ENCODE measurements around the gene ARMC6.

The ARMC6 gene

DNA sequence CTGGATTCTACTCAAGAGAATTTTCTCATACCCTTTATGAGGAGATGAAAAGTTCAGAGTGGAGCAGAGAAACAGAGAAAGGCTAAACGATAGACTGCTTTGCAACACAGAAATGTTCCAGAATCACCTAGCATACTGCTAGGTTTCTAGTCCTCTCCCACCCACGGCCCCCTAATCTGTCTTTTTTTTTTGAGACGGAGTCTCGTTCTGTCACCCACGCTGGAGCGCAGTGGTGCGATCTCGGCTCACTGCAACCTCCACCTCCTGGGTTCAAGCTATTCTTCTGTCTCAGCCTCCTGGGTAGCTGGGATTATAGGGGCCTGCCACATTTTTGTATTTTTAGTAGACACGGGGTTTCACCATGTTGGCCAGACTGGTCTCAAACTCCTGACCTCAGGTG lies 4.9 kb upstream of the ARMC6 start:
- DNase-seq (ENCODE audit: extremely low read depth, low read depth): no peak
- H3K4me3 ChIP-seq (replicated peaks; ENCODE audit: low read depth, low read length): no peak overlapping the region
- TF ChIP-seq, protein P1, sequence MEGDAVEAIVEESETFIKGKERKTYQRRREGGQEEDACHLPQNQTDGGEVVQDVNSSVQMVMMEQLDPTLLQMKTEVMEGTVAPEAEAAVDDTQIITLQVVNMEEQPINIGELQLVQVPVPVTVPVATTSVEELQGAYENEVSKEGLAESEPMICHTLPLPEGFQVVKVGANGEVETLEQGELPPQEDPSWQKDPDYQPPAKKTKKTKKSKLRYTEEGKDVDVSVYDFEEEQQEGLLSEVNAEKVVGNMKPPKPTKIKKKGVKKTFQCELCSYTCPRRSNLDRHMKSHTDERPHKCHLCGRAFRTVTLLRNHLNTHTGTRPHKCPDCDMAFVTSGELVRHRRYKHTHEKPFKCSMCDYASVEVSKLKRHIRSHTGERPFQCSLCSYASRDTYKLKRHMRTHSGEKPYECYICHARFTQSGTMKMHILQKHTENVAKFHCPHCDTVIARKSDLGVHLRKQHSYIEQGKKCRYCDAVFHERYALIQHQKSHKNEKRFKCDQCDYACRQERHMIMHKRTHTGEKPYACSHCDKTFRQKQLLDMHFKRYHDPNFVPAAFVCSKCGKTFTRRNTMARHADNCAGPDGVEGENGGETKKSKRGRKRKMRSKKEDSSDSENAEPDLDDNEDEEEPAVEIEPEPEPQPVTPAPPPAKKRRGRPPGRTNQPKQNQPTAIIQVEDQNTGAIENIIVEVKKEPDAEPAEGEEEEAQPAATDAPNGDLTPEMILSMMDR (IDR thresholded peaks at IDR 0.05; ENCODE audit: low read depth, low read length, missing control alignments): no peak

DNA sequence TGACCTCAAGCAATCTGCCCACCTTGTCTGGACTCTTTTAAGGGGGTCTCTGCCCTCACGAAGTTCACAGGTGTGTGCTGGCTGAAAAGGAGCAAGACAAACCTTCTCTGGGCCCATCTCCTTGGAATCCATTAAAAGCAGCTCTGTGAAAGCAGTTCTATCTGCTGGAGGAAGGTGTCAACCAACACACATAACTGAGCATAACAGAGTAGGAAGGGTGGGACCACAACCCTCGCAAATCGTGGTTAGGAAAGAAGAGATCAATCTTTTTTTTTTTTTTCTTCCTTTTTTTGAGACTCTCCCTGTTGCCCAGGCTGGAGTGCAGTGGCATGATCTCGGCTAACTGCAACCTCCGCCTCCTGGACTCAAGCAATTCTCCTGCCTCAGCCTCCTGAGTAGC lies 1.5 kb upstream of the ARMC6 start:
- DNase-seq (ENCODE audit: extremely low read depth, low read depth): no peak
- TF ChIP-seq, protein P1 (IDR thresholded peaks at IDR 0.05; ENCODE audit: low read depth, low read length, missing control alignments): no peak
- H3K4me3 ChIP-seq (replicated peaks; ENCODE audit: low read depth, low read length): peak overlapping the region; percentile 97

DNA sequence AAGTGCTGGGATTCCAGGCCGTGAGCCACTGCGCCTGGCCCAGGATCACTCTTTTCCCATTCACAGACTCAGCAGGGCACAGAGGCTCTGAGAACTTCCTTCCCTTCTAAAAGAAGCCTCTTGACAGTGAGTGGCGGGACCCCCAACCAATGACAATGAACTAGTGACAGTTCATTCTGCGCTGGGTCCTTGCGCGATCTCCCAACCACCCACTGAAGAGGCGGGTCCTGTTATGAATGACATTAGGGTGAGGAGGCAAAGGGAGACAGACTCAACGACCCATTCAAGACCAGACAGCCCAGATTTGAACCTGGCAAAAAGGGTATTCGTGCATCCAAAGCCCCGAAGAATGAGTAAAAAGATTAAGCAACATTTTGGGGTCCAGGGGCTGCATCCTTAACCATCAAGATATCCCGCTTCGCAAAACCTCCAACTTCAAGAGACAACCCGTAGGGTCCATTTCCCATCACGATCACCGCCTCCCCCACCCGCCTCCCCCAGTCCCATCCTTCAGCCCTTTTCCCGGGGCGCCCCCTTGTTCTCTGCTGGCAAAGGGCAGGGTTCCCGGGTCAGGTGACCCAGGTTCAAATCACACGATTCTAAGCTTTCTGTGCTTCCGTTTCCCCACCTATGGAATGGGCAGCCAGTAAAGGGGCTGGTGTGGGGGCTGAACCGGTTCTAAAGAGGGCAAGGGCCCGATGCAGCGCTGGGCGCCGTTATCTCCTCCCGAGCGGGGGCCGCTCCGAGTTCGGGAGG lies 805 bp upstream of the ARMC6 start:
- peak; percentile 77 for DNase-seq (ENCODE audit: extremely low read depth, low read depth)
- TF ChIP-seq, protein P1 (IDR thresholded peaks at IDR 0.05; ENCODE audit: low read depth, low read length, missing control alignments): no peak
- H3K4me3 ChIP-seq (replicated peaks; ENCODE audit: low read depth, low read length): peak overlapping the region; percentile 97

DNA sequence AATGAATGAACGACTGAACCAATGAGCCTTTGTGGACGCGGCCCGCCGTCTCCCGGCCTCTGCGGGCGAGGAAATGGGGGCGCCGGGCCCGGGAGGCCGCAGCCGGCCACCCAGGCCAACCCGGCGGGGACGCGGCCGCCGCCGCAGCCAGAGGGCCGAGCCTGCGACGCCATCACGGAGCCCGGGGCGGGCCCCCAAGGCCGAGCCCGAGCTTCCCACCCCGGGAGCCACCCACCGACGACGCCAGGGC lies 302 bp upstream of the ARMC6 start:
- H3K4me3 ChIP-seq (replicated peaks; ENCODE audit: low read depth, low read length): peak overlapping the region; percentile 97
- DNase-seq (ENCODE audit: extremely low read depth, low read depth): no peak
- TF ChIP-seq, protein P1 (IDR thresholded peaks at IDR 0.05; ENCODE audit: low read depth, low read length, missing control alignments): no peak

DNA sequence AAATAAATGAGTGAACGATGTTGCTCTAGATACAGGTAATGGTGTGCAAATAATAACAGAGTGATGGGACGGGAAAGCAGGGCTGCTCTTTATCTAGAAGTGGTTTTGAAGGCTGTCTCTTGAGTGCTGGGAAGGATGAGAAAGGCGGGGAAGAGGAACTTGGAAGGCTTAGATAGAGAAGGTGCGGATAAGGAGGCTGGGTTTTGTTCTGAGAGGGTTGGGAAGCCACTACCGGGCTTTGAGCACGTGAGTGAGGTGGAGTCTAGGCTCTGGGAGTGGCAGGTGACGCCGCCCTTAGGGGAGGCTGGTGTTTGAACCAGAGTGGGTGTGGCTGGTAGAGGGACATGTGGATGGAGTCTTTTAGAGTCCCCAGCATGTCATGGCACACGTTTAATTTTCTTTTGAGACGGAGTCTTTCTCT lies 811 bp downstream of the ARMC6 start:
- TF ChIP-seq, protein P1 (IDR thresholded peaks at IDR 0.05; ENCODE audit: low read depth, low read length, missing control alignments): no peak
- H3K4me3 ChIP-seq (replicated peaks; ENCODE audit: low read depth, low read length): peak overlapping the region; percentile 97
- DNase-seq (ENCODE audit: extremely low read depth, low read depth): peak; percentile 46

DNA sequence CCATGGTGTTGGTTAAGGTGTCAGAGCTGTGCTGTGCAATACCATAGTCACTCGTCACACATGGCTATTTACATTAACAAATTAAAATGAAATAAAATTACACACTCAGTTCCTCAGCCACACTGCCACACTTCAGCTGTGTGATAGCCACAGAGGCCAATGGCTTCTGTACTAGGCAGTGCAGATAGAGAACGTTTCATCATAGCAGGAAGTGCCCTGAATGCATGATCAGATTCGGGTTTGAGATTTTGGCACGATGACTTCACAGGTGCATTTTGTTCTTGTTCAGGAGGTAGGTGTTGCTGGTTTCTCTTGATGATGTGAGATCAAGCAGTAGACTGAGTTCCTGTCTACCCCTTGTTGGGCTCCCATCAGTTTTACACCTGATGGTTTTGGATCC lies 6.5 kb downstream of the ARMC6 start:
- TF ChIP-seq, protein P1 (IDR thresholded peaks at IDR 0.05; ENCODE audit: low read depth, low read length, missing control alignments): no peak
- DNase-seq (ENCODE audit: extremely low read depth, low read depth): no peak
- no peak overlapping the region for H3K4me3 ChIP-seq (replicated peaks; ENCODE audit: low read depth, low read length)

DNA sequence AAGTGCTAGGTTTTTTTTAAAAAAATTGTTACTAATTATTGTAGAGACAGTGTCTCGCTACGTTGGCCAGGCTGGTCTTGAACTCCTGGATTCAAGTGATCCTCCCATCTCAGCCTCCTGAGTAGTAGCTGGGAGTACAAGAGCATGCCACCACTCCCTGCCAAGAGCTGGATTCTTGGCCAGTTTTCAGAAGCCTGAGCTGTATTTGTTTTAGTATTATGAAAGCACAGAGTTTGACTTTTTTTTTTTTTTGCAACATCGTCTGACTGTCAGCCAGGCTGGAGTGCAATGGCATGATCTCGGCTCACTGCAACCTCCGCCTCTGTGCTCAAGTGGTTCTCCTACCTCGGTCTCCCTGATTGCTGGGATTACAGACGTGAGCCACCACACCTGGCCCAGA lies 7.0 kb downstream of the ARMC6 start:
- no peak for DNase-seq (ENCODE audit: extremely low read depth, low read depth)
- H3K4me3 ChIP-seq (replicated peaks; ENCODE audit: low read depth, low read length): no peak overlapping the region
- TF ChIP-seq, protein P1 (IDR thresholded peaks at IDR 0.05; ENCODE audit: low read depth, low read length, missing control alignments): no peak
